Heart right ventricle (tissue), 16 donors: Measurements from ENCODE around the gene HOATZ. TPM values are rescaled to one million over a fixed set of nuclear protein-coding genes. Genes with fewer than 3 reads are reported as not detected.

Experiments
- ATAC-seq, 8 donors: fragments of 200-7000 bp; cut with Tn5 transposase; one replicate each; pipeline ENCODE4 v1.9.1; 2020; ENCODE audit warnings: mild to moderate bottlenecking in 8 of 8, moderate library complexity in 8 of 8, moderate number of reproducible peaks in 1 of 8
- DNase-seq, 2 donors: peaks; one replicate each; pipeline ENCODE4 v3.0.0-alpha.2; 2020
- H3K27ac ChIP-seq, 10 donors: fragments of 200-600 bp; sonication (generic) in 2 of 10; one replicate each; pipeline versions ENCODE4 v1.5.0 to v1.8.0; 2020 to 2022; ENCODE audit warnings: mild to moderate bottlenecking in 3 of 10
- H3K27me3 ChIP-seq, 7 donors: fragments of 200-600 bp; one replicate each; pipeline ENCODE4 v1.8.0; 2021 to 2022; ENCODE audit warnings: mild to moderate bottlenecking in 2 of 7
- H3K36me3 ChIP-seq, 9 donors: fragments of 200-600 bp; sonication (generic) in 1 of 9; one replicate each; pipeline versions ENCODE4 v1.5.0 to v1.8.0; 2020 to 2022; ENCODE audit warnings: mild to moderate bottlenecking in 2 of 9
- H3K4me1 ChIP-seq, 9 donors: fragments of 200-600 bp; sonication (generic) in 1 of 9; one replicate each; pipeline versions ENCODE4 v1.5.0 to v1.8.0; 2020 to 2022; ENCODE audit warnings: mild to moderate bottlenecking in 4 of 9
- H3K4me3 ChIP-seq, 10 donors: fragments of 200-600 bp; sonication (generic) in 2 of 10; one replicate each; pipeline versions ENCODE4 v1.5.0 to v1.8.0; 2020 to 2022; ENCODE audit warnings: mild to moderate bottlenecking in 7 of 10, moderate library complexity in 2 of 10
- H3K9me3 ChIP-seq, 11 donors: fragments of 200-600 bp in 10 of 11; sonication (generic) in 2 of 11; one replicate each; pipeline versions ENCODE4 v1.5.0 to v1.8.0; 2013 to 2022; ENCODE audit warnings: mild to moderate bottlenecking in 2 of 11, control low read depth in 1 of 11, moderate library complexity in 1 of 11
- CTCF ChIP-seq, 9 donors: fragments of 200-600 bp; sonication (generic) in 2 of 9; IDR thresholded peaks; one replicate each; pipeline versions ENCODE4 v1.5.0 to v1.8.0; 2021 to 2022; ENCODE audit warnings: antibody characterized with exemption in 9 of 9, mild to moderate bottlenecking in 5 of 9, moderate library complexity in 1 of 9
- WGBS, 2 donors: extraction: QIAGEN DNeasy Blood & Tissue Kit; methylation state at CpG; one replicate each; pipeline ENCODE4 v1.1.7; 2013; ENCODE audit warnings: inconsistent platforms in 1 of 2; 5-methylcytosine and 5-hydroxymethylcytosine counted together
- intact Hi-C, 10 donors: fragments of 100-400 bp; cut with DNase I; formaldehyde crosslinking; loops; one replicate each; pipeline versions ENCODE4 v1.11.1 to v1.14.2; 2022
- polyA plus RNA-seq, 2 donors: library from polyadenylated mRNA; stranded (reverse); fragments of 200-250 nt; gene quantifications; one replicate each; pipeline ENCODE4 v1.2.3, GENCODE V29; 2013
- total RNA-seq, 10 donors: library from RNA; stranded (reverse); fragmentation: NEBNext Ultra II Directional in 3 of 10; extraction: Animal tissue kit (Norgen Biotek cat#: 25700) in 3 of 10; gene quantifications; one replicate each; pipeline versions ENCODE4 v1.2.1 to v1.2.4, GENCODE V29; 2021 to 2023
- donor health status: Arrhythmogenic right ventricular cardiomyopathy.
- donor health status: ischemic (EF 13 %, LVEDD 7.1; RV severe dilation, severe dysfunction).
- donor health status: healthy with polysubstance abuse.
- donor health status: DM: no; HTN: yes; CAD: no.
- donor health status: DM: no; HTN: no; CAD: no.
- donor health status: ischemic (EF 25% LVEDD 6.9; RV normal size, moderate dysfunction).
- donor health status: ischemic (EF 25% LVEDD 5.7; RV mildly dilated, moderate dysfunction).
- donor health status: healthy.
- donor health status: DM: yes; HTN: yes; CAD: no.
- donor health status: Ischemic cardiomyopathy.
- donor health status: ischemic (EF 35%, LVEDD 5.7; RV mildly dilated, moderate dysfunction).
- donor health status: nonischemic (EF 11% LVEDD 7.7; RV severe dilation, severe dysfunction).
- donor health status: DM: yes; HTN: yes; CAD: no.
- donor health status: PGD.
- donor health status: ischemic (EF 29% LVEDD 5.4; RV normal size, mild dysfunction).
- donor health status: nonischemic (EF 23%, LVEDD 6.1; RV moderate dilation, normal function).

Gene HOATZ
- total and polyA plus RNA-seq, 12 donors: not detected

GRCh38 chr11:111561306-111561705, 46.7 kb downstream of the HOATZ start:
- peaks cover 0 to 36% (median 0%) of the 10 kb centered on the region in 9 donors for H3K36me3 ChIP-seq
- DNase-seq: no peak
- ATAC-seq: peak in 1 of 8 donors; percentile 5
- no peak for TF ChIP-seq CTCF (IDR thresholded peaks at IDR 0.05)
- H3K9me3 ChIP-seq: peaks cover 0 to under 1% (median 0%) of the 10 kb centered on the region in 11 donors
- H3K27ac ChIP-seq: peak overlapping the region in 1 of 10 donors; percentile 16
- no peak overlapping the region for H3K4me3 ChIP-seq
- peaks cover 0 to 13% (median 0%) of the 10 kb centered on the region in 9 donors for H3K4me1 ChIP-seq
- H3K27me3 ChIP-seq: no peaks in the 10 kb centered on the region
- WGBS, 2 donors: 89 to 90% methylated on average over 3 of the region's 3 CpGs
- intact Hi-C loops: loop anchor here in 3 of 10 donors (10.0 kb wide), 3 partner anchors 213 to 283 kb away; no protein-coding TSS in a partner anchor

GRCh38 chr11:111561791-111562325, 47.3 kb downstream of the HOATZ start:
- ATAC-seq (no peak), DNase-seq (no peak)
- TF ChIP-seq CTCF (IDR thresholded peaks at IDR 0.05): no peak
- intact Hi-C loops: loop anchor here in 3 of 10 donors (10.0 kb wide), 3 partner anchors 213 to 283 kb away; no protein-coding TSS in a partner anchor
- H3K4me1 ChIP-seq: peaks cover 0 to 13% (median 0%) of the 10 kb centered on the region in 9 donors
- WGBS, 2 donors: 79 to 94% methylated on average over 3 of the region's 3 CpGs
- peaks cover 0 to 35% (median 0%) of the 10 kb centered on the region in 9 donors for H3K36me3 ChIP-seq
- H3K4me3 ChIP-seq: no peak overlapping the region
- H3K9me3 ChIP-seq: no peaks in the 10 kb centered on the region
- H3K27ac ChIP-seq: no peak overlapping the region
- no peaks in the 10 kb centered on the region for H3K27me3 ChIP-seq

- no peak overlapping the region for H3K4me3 ChIP-seq
- no peak for TF ChIP-seq CTCF (IDR thresholded peaks at IDR 0.05)
- H3K27ac ChIP-seq: no peak overlapping the region
- H3K9me3 ChIP-seq: no peaks in the 10 kb centered on the region
- peaks cover 0 to 13% (median 0%) of the 10 kb centered on the region in 9 donors for H3K4me1 ChIP-seq
- WGBS, 2 donors: 84 to 91% methylated on average over 10 of the region's 10 CpGs
- intact Hi-C loops: loop anchor here in 3 of 10 donors (10.0 kb wide), 3 partner anchors 212 to 282 kb away; no protein-coding TSS in a partner anchor
- no peak for ATAC-seq
- no peaks in the 10 kb centered on the region for H3K27me3 ChIP-seq
- DNase-seq: no peak
- peaks cover 0 to 29% (median 0%) of the 10 kb centered on the region in 9 donors for H3K36me3 ChIP-seq
Observed at GRCh38 chr11:111562692-111563389, 48.3 kb downstream of the HOATZ start.

GRCh38 chr11:111565114-111565720, 50.6 kb downstream of the HOATZ start:
- DNase-seq (peak; percentile 18 to 79), ATAC-seq (peak in 7 of 8 donors; percentile 30 to 54 (median 39))
- peak; percentile 83 to 94 (median 93) for TF ChIP-seq CTCF (IDR thresholded peaks at IDR 0.05)

More at GRCh38 chr11:111565114-111565720, 50.6 kb downstream of the HOATZ start:
- H3K27ac ChIP-seq: no peak overlapping the region
- H3K36me3 ChIP-seq: peaks cover 0 to 8% (median 0%) of the 10 kb centered on the region in 9 donors
- intact Hi-C loops: loop anchor here in 9 of 10 donors (1.0 to 10.0 kb wide), 7 partner anchors 210 to 280 kb away; no protein-coding TSS in a partner anchor
- no peaks in the 10 kb centered on the region for H3K27me3 ChIP-seq
- H3K4me3 ChIP-seq: no peak overlapping the region
- 68% methylated on average over 4 of the region's 4 CpGs for WGBS, 2 donors
- peaks cover 0 to 13% (median 0%) of the 10 kb centered on the region in 9 donors for H3K4me1 ChIP-seq
- no peaks in the 10 kb centered on the region for H3K9me3 ChIP-seq
